HepG2 (cell line): ENCODE data around the gene GMFB. TPM values are rescaled to one million over a fixed set of nuclear protein-coding genes. Genes with fewer than 3 reads are reported as not detected.
A peak's percentile ranks its signal among the peaks of the same experiment; 100 is the strongest.

Experiments used
- CHD4 ChIP-seq: fragments of 200-600 bp; sonication (generic); IDR thresholded peaks from 2 replicates; pipeline ENCODE4 v1.7.0; 2017; ENCODE audit warnings: mild to moderate bottlenecking, low read length, borderline replicate concordance
- MBNL3 ChIP-seq: fragments of 250-450 bp; sonication (Bioruptor Pico); conservative IDR thresholded peaks from 2 replicates; pipeline ENCODE4 v1.8.0; 2022; ENCODE audit warnings: mild to moderate bottlenecking, inconsistent platforms
- MED13 ChIP-seq: sonication (generic); formaldehyde crosslinking; IDR thresholded peaks from 2 replicates; pipeline ENCODE4 v1.5.0; 2020; ENCODE audit warnings: missing genetic modification reagents
- MYPOP ChIP-seq: sonication (generic); formaldehyde crosslinking; IDR thresholded peaks from 2 replicates; pipeline ENCODE4 v1.8.1; 2023; ENCODE audit warnings: mild to moderate bottlenecking, moderate library complexity, missing genetic modification reagents
- NPAS2 ChIP-seq: sonication (generic); formaldehyde crosslinking; IDR thresholded peaks from 2 replicates; pipeline ENCODE4 v1.8.0; 2022; ENCODE audit warnings: mild to moderate bottlenecking, missing genetic modification reagents, borderline replicate concordance
- PPARG ChIP-seq: conservative IDR thresholded peaks from 2 replicates; pipeline ENCODE4 v1.6.1; 2016; ENCODE audit warnings: missing biosample characterization, missing genetic modification reagents
- SNAI1 ChIP-seq: sonication (generic); formaldehyde crosslinking; IDR thresholded peaks from 2 replicates; pipeline ENCODE4 v1.5.0; 2020; ENCODE audit warnings: mild to moderate bottlenecking, missing genetic modification reagents, borderline replicate concordance
- ZBTB20 ChIP-seq: sonication (generic); formaldehyde crosslinking; IDR thresholded peaks from 2 replicates; pipeline ENCODE4 v1.8.1; 2023; ENCODE audit warnings: missing genetic modification reagents, low read depth, mild to moderate bottlenecking, borderline replicate concordance
- ZBTB44 ChIP-seq: sonication (generic); formaldehyde crosslinking; IDR thresholded peaks from 2 replicates; pipeline ENCODE4 v1.4.0; 2020; ENCODE audit warnings: missing genetic modification reagents
- ZNF143 ChIP-seq: sonication (generic); formaldehyde crosslinking; IDR thresholded peaks from 2 replicates; pipeline ENCODE4 v1.4.0; 2020; ENCODE audit warnings: missing genetic modification reagents
- ZNF263 ChIP-seq: sonication (generic); formaldehyde crosslinking; IDR thresholded peaks from 2 replicates; pipeline ENCODE4 v1.4.0; 2020; ENCODE audit warnings: missing genetic modification reagents
- ZNF816 ChIP-seq: sonication (generic); formaldehyde crosslinking; IDR thresholded peaks from 2 replicates; pipeline ENCODE4 v1.8.0; 2022; ENCODE audit warnings: missing genetic modification reagents, mild to moderate bottlenecking, borderline replicate concordance
- ZSCAN12 ChIP-seq: sonication (generic); formaldehyde crosslinking; IDR thresholded peaks from 2 replicates; pipeline ENCODE4 v1.9.0; 2021; ENCODE audit warnings: mild to moderate bottlenecking, missing genetic modification reagents
- polyA plus RNA-seq, 8 experiments: library from polyadenylated mRNA; depleted of rRNA in 3 of 8; stranded (reverse) in 7 of 8; unstranded in 1 of 8; fragments of >200 nt; fragmentation: Illumina TruSeq in 4 of 8; extraction: Trizol in 4 of 8; gene quantifications; 2 replicates each; pipeline versions ENCODE4 v1.2.1 to v1.2.3, GENCODE V29; 2011 to 2016; ENCODE audit warnings: low read depth in 4 of 8, missing spikeins in 1 of 8, mixed read lengths in 1 of 8; ENCODE audit not compliant: insufficient read depth in 1 of 8
- total RNA-seq, 5 experiments: library from RNA; depleted of rRNA; stranded (reverse); fragments of >200 nt; fragmentation: Illumina TruSeq; extraction: Trizol; gene quantifications; 2 replicates each; pipeline ENCODE4 v1.2.3, GENCODE V29; 2016; ENCODE audit warnings: low read depth in 1 of 5
- TF ChIP-seq, protein P1 (sequence below): sonication (generic); formaldehyde crosslinking; IDR thresholded peaks from 2 replicates; pipeline ENCODE4 v1.5.0; 2020; ENCODE audit warnings: mild to moderate bottlenecking, missing genetic modification reagents
- TF ChIP-seq, protein P2 (sequence below): sonication (generic); formaldehyde crosslinking; IDR thresholded peaks from 2 replicates; pipeline ENCODE4 v1.8.1; 2022; ENCODE audit warnings: low read depth, mild to moderate bottlenecking, missing genetic modification reagents
- TF ChIP-seq, protein P3 (sequence below): IDR thresholded peaks from 2 replicates; pipeline ENCODE4 v1.6.1; 2016

Gene GMFB
- total and polyA plus RNA-seq, 2 of the 13 experiments (the other 11 are each of a cell fraction or from before 2014, with no cell fraction given), result 17.3 to 68.2 TPM

- TF ChIP-seq, protein P1, sequence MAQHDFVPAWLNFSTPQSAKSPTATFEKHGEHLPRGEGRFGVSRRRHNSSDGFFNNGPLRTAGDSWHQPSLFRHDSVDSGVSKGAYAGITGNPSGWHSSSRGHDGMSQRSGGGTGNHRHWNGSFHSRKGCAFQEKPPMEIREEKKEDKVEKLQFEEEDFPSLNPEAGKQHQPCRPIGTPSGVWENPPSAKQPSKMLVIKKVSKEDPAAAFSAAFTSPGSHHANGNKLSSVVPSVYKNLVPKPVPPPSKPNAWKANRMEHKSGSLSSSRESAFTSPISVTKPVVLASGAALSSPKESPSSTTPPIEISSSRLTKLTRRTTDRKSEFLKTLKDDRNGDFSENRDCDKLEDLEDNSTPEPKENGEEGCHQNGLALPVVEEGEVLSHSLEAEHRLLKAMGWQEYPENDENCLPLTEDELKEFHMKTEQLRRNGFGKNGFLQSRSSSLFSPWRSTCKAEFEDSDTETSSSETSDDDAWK (CRISPR knock-in tag), result no peak
- TF ChIP-seq ZBTB44 (CRISPR knock-in tag) (0 out of 2 replicates have a peak, but pooled peaks have one; percentile 14), ZNF143 (peak; percentile 20; the same call in 1 of the 2 replicates), MYPOP (CRISPR knock-in tag) (no peak), NPAS2 (CRISPR knock-in tag) (no peak), MED13 (CRISPR knock-in tag) (no peak), ZNF816 (CRISPR knock-in tag) (0 out of 2 replicates have a peak, but pooled peaks have one; percentile 68), MBNL3 (CRISPR knock-in tag) (no peak), ZNF263 (CRISPR knock-in tag) (peak; percentile 8; the same call in 1 of the 2 replicates), CHD4 (0 out of 2 replicates have a peak, but pooled peaks have one; percentile 44), ZBTB20 (CRISPR knock-in tag) (peak; percentile 28; the same call in 1 of the 2 replicates), ZSCAN12 (CRISPR knock-in tag) (no peak), SNAI1 (CRISPR knock-in tag) (no peak), PPARG (CRISPR knock-in tag) (peak; percentile 66)
- TF ChIP-seq, protein P2, sequence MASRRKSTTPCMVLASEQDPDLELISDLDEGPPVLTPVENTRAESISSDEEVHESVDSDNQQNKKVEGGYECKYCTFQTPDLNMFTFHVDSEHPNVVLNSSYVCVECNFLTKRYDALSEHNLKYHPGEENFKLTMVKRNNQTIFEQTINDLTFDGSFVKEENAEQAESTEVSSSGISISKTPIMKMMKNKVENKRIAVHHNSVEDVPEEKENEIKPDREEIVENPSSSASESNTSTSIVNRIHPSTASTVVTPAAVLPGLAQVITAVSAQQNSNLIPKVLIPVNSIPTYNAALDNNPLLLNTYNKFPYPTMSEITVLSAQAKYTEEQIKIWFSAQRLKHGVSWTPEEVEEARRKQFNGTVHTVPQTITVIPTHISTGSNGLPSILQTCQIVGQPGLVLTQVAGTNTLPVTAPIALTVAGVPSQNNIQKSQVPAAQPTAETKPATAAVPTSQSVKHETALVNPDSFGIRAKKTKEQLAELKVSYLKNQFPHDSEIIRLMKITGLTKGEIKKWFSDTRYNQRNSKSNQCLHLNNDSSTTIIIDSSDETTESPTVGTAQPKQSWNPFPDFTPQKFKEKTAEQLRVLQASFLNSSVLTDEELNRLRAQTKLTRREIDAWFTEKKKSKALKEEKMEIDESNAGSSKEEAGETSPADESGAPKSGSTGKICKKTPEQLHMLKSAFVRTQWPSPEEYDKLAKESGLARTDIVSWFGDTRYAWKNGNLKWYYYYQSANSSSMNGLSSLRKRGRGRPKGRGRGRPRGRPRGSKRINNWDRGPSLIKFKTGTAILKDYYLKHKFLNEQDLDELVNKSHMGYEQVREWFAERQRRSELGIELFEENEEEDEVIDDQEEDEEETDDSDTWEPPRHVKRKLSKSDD (CRISPR knock-in tag), result no peak
- TF ChIP-seq, protein P3, sequence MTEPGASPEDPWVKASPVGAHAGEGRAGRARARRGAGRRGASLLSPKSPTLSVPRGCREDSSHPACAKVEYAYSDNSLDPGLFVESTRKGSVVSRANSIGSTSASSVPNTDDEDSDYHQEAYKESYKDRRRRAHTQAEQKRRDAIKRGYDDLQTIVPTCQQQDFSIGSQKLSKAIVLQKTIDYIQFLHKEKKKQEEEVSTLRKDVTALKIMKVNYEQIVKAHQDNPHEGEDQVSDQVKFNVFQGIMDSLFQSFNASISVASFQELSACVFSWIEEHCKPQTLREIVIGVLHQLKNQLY, result no peak
Observed at GRCh38 chr14:54509546-54510501, 21.0 kb upstream of the GMFB start, which contains the start of gene CGRRF1 (continued).
